NCI-H2081 (cell line): ENCODE measurements around the gene PCDH1.

Experiments
- DNase-seq, 2 experiments: peaks; one replicate each; lab custom pipeline; 2025; lab: John Stamatoyannopoulos, UW

The PCDH1 gene

GRCh38 chr5:141808857-141809256 lies 69.4 kb downstream of the PCDH1 start:
- DNase-seq, result no peak

- DNase-seq, result no peak
These were observed 70.5 kb downstream of the PCDH1 start for GRCh38 chr5:141807732-141808131.

- no peak for DNase-seq
These were observed 70.9 kb downstream of the PCDH1 start for GRCh38 chr5:141807329-141807728.

- no peak for DNase-seq
These were observed 71.6 kb downstream of the PCDH1 start for GRCh38 chr5:141806626-141807025.

- DNase-seq, result no peak
These were observed 72.2 kb downstream of the PCDH1 start for GRCh38 chr5:141805874-141806595.

GRCh38 chr5:141804475-141804874 lies 73.7 kb downstream of the PCDH1 start:
- no peak for DNase-seq
